SK-N-SH (cell line): ENCODE measurements around the gene HPN. TPM values are rescaled to one million over a fixed set of nuclear protein-coding genes. Genes with fewer than 3 reads are reported as not detected.

ENCODE experiments used
- CTCF ChIA-PET: fragments of 300-600, 350-600 bp; formaldehyde crosslinking; extraction: SDS; loops from one replicate; lab custom pipeline; 2021; lab: Yijun Ruan, JAX
- POLR2A ChIA-PET: fragments of 350-600 bp; sonication (Branson Sonifier 250); formaldehyde crosslinking; extraction: SDS; loops from one replicate; lab custom pipeline; 2020; ENCODE audit warnings: antibody characterized with exemption, inconsistent platforms; lab: Yijun Ruan, JAX
- DNase-seq: peaks from one replicate; pipeline ENCODE4 v3.0.0; 2012
- H2AFZ ChIP-seq: fragments of 200-600 bp; sonication (generic); 2 replicates; pipeline ENCODE4 v1.8.1; 2016; ENCODE audit warnings: antibody characterized with exemption, mild to moderate bottlenecking, low read depth
- H3F3A ChIP-seq: fragments of 200-600 bp; sonication (generic); replicated peaks from 2 replicates; pipeline ENCODE3; 2016; ENCODE audit warnings: antibody characterized with exemption, mild to moderate bottlenecking; ENCODE audit not compliant: insufficient read depth
- H3K27ac ChIP-seq, 2 experiments: fragments of 200-500 bp in 1 of 2; fragments of 200-600 bp in 1 of 2; sonication (Bioruptor generic) in 1 of 2; sonication (generic), shearing (Covaris generic) in 1 of 2; 2 replicates each; pipeline versions ENCODE4 v1.5.1 to v1.6.1; 2014 to 2016; ENCODE audit warnings: low read depth in 2 of 2, inconsistent platforms in 1 of 2, low read length in 1 of 2, mild to moderate bottlenecking in 1 of 2, mixed read lengths in 1 of 2
- H3K27me3 ChIP-seq: fragments of 200-600 bp; sonication (generic), shearing (Covaris generic); 2 replicates; pipeline ENCODE4 v1.6.1; 2016; ENCODE audit warnings: mixed run types; ENCODE audit not compliant: insufficient read depth
- H3K36me3 ChIP-seq, 2 experiments: fragments of 200-500 bp in 1 of 2; fragments of 200-600 bp in 1 of 2; sonication (Bioruptor generic) in 1 of 2; sonication (generic) in 1 of 2; replicated peaks in 1 of 2; 2 replicates each; pipeline versions ENCODE3 to v1.5.1; 2014 to 2016; ENCODE audit warnings: low read length in 1 of 2, mild to moderate bottlenecking in 1 of 2; ENCODE audit not compliant: insufficient read depth in 2 of 2, control insufficient read depth in 1 of 2
- H3K4me1 ChIP-seq, 2 experiments: fragments of 200-500 bp in 1 of 2; fragments of 200-600 bp in 1 of 2; sonication (Bioruptor generic) in 1 of 2; sonication (generic), shearing (Covaris generic) in 1 of 2; 2 replicates each; pipeline versions ENCODE4 v1.5.1 to v1.6.1; 2014 to 2016; ENCODE audit warnings: low read depth in 1 of 2, low read length in 1 of 2, mixed run types in 1 of 2; ENCODE audit not compliant: insufficient read depth in 2 of 2, control insufficient read depth in 1 of 2
- H3K4me2 ChIP-seq: fragments of 200-600 bp; sonication (generic), shearing (Covaris generic); 2 replicates; pipeline ENCODE4 v1.6.1; 2017; ENCODE audit warnings: mixed run types
- H3K4me3 ChIP-seq, 2 experiments: fragments of 200-500 bp in 1 of 2; fragments of 200-600 bp in 1 of 2; sonication (Bioruptor generic) in 1 of 2; sonication (generic), shearing (Covaris generic) in 1 of 2; 2 replicates each; pipeline versions ENCODE4 v1.5.1 to v1.8.1; 2014 to 2016; ENCODE audit warnings: low read depth in 2 of 2, inconsistent platforms in 1 of 2, low read length in 1 of 2, mild to moderate bottlenecking in 1 of 2, mixed read lengths in 1 of 2, moderate library complexity in 1 of 2
- H3K79me2 ChIP-seq: fragments of 200-600 bp; sonication (generic); 2 replicates; pipeline ENCODE4 v1.8.1; 2017; ENCODE audit warnings: mild to moderate bottlenecking; ENCODE audit not compliant: insufficient read depth
- H3K9ac ChIP-seq: fragments of 200-600 bp; sonication (generic); 2 replicates; pipeline ENCODE4 v1.6.1; 2017; ENCODE audit warnings: mixed run types
- H3K9me2 ChIP-seq: fragments of 200-600 bp; sonication (generic); 2 replicates; pipeline ENCODE4 v1.6.1; 2017; ENCODE audit warnings: mixed run types
- H3K9me3 ChIP-seq: fragments of 200-600 bp; sonication (generic); 2 replicates; pipeline ENCODE4 v1.6.1; 2017; ENCODE audit warnings: mixed run types, mild to moderate bottlenecking, moderate library complexity
- H4K20me1 ChIP-seq: fragments of 200-600 bp; sonication (generic); 2 replicates; pipeline ENCODE4 v1.6.1; 2017; ENCODE audit warnings: mild to moderate bottlenecking, mixed run types; ENCODE audit not compliant: insufficient read depth
- CHD2 ChIP-seq: fragments of 150-350 bp; IDR thresholded peaks from 2 replicates; pipeline ENCODE4 v1.6.1; 2018; ENCODE audit warnings: low read length; ENCODE audit not compliant: partially characterized antibody
- EZH2phosphoT487 ChIP-seq: fragments of 200-600 bp; sonication (generic); IDR thresholded peaks from 2 replicates; pipeline ENCODE4 v1.6.1; 2017; ENCODE audit warnings: low read depth, mixed run types, mild to moderate bottlenecking, antibody characterized with exemption, moderate library complexity, borderline replicate concordance
- FOXM1 ChIP-seq: IDR thresholded peaks from 2 replicates; pipeline ENCODE4 v1.4.0; 2012; ENCODE audit warnings: low read depth, mild to moderate bottlenecking
- GABPA ChIP-seq: IDR thresholded peaks from 2 replicates; pipeline ENCODE4 v1.4.0; 2012; ENCODE audit warnings: low read depth, mild to moderate bottlenecking
- JUND ChIP-seq: IDR thresholded peaks from 2 replicates; pipeline ENCODE4 v1.4.0; 2012
- NFIC ChIP-seq: IDR thresholded peaks from 2 replicates; pipeline ENCODE4 v1.4.0; 2012; ENCODE audit warnings: borderline replicate concordance
- POLR2AphosphoS5 ChIP-seq: IDR thresholded peaks from 2 replicates; pipeline ENCODE4 v1.6.1; 2012; ENCODE audit warnings: low read depth, low read length
- RAD21 ChIP-seq: IDR thresholded peaks from 2 replicates; pipeline ENCODE4 v1.6.1; 2012; ENCODE audit warnings: mild to moderate bottlenecking, low read length
- RCOR1 ChIP-seq: fragments of 150-350 bp; IDR thresholded peaks from 2 replicates; pipeline ENCODE4 v1.6.1; 2017; ENCODE audit warnings: antibody characterized with exemption, low read length
- RFX5 ChIP-seq: IDR thresholded peaks from 2 replicates; pipeline ENCODE4 v1.6.1; 2012; ENCODE audit warnings: mild to moderate bottlenecking, improper control_type of control experiment, low read length
- SMC3 ChIP-seq: IDR thresholded peaks from 2 replicates; pipeline ENCODE4 v1.6.1; 2012; ENCODE audit warnings: low read depth, low read length, improper control_type of control experiment
- YY1 ChIP-seq: IDR thresholded peaks from 2 replicates; pipeline ENCODE4 v1.4.0; 2012; ENCODE audit warnings: low read depth, mild to moderate bottlenecking
- WGBS: methylation state at CpG from one replicate; pipeline ENCODE4 v1.1.6; 2017; ENCODE audit warnings: low lambda C conversion rate; 5-methylcytosine and 5-hydroxymethylcytosine counted together
- polyA plus RNA-seq, 3 experiments: library from polyadenylated mRNA; depleted of rRNA; stranded (reverse); fragments of >200 nt; gene quantifications; 2 replicates each; pipeline ENCODE4 v1.2.3, GENCODE V29; 2012
- TF ChIP-seq, protein P1 (sequence below): IDR thresholded peaks from 2 replicates; pipeline ENCODE4 v1.6.1; 2012; ENCODE audit warnings: mild to moderate bottlenecking, low read depth, low read length, moderate library complexity
- TF ChIP-seq, protein P2 (sequence below): IDR thresholded peaks from 2 replicates; pipeline ENCODE4 v1.4.0; 2012; ENCODE audit warnings: low read depth
- TF ChIP-seq, protein P3 (sequence below): IDR thresholded peaks from 2 replicates; pipeline ENCODE4 v1.4.0; 2012; ENCODE audit warnings: low read depth, borderline replicate concordance
- TF ChIP-seq, protein P4 (sequence below): IDR thresholded peaks from 2 replicates; pipeline ENCODE4 v1.4.0; 2012; ENCODE audit warnings: low read depth, borderline replicate concordance
- TF ChIP-seq, protein P5 (sequence below): fragments of 200-600 bp; sonication (generic); IDR thresholded peaks from 2 replicates; pipeline ENCODE4 v1.6.1; 2017; ENCODE audit warnings: antibody characterized with exemption, mild to moderate bottlenecking, moderate library complexity

HPN gene
- polyA plus RNA-seq, 1 of the 3 experiments (the other 2 are of a cell fraction) = 0.05 TPM

DNA sequence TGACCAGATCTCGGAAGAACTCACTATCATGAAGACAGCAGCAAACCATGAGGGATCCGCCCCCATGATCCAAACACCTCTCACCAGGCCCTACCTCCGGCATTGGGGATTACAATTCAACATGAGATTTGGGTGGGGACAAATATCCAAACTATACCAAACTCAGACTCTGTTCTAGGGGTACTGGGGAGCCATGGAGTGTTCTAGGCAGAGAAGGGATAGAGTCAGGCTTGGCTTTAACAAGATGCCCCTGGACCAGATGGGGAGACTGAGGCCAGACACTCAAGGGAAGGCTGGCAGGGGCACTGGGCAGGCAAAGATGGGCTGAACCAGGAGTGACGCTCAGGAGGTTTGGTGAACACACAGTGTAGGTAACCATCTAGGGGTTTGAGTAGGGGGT, 23.1 kb upstream of the HPN start:
- no peak overlapping the region for H3K4me2 ChIP-seq
- WGBS = 100% methylated on average over 4 of the region's 4 CpGs
- H3K27me3 ChIP-seq = no peaks in the 10 kb centered on the region
- H3K9ac ChIP-seq = no peak overlapping the region
- TF ChIP-seq YY1 (no peak), JUND (no peak), SMC3 (no peak)
- TF ChIP-seq, protein P1, sequence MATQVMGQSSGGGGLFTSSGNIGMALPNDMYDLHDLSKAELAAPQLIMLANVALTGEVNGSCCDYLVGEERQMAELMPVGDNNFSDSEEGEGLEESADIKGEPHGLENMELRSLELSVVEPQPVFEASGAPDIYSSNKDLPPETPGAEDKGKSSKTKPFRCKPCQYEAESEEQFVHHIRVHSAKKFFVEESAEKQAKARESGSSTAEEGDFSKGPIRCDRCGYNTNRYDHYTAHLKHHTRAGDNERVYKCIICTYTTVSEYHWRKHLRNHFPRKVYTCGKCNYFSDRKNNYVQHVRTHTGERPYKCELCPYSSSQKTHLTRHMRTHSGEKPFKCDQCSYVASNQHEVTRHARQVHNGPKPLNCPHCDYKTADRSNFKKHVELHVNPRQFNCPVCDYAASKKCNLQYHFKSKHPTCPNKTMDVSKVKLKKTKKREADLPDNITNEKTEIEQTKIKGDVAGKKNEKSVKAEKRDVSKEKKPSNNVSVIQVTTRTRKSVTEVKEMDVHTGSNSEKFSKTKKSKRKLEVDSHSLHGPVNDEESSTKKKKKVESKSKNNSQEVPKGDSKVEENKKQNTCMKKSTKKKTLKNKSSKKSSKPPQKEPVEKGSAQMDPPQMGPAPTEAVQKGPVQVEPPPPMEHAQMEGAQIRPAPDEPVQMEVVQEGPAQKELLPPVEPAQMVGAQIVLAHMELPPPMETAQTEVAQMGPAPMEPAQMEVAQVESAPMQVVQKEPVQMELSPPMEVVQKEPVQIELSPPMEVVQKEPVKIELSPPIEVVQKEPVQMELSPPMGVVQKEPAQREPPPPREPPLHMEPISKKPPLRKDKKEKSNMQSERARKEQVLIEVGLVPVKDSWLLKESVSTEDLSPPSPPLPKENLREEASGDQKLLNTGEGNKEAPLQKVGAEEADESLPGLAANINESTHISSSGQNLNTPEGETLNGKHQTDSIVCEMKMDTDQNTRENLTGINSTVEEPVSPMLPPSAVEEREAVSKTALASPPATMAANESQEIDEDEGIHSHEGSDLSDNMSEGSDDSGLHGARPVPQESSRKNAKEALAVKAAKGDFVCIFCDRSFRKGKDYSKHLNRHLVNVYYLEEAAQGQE = no peak
- no peaks in the 10 kb centered on the region for H3F3A ChIP-seq
- H4K20me1 ChIP-seq = no peaks in the 10 kb centered on the region
- no peaks in the 10 kb centered on the region for H3K9me2 ChIP-seq
- CTCF ChIA-PET = interaction anchor here (0.6 to 1.8 kb wide), 5 partner anchors 10 to 306 kb away, joined by 3 to 6 read pairs (median 3); partner anchors contain the start of gene USF2
- H3K9me3 ChIP-seq = no peaks in the 10 kb centered on the region
- H3K79me2 ChIP-seq = no peaks in the 10 kb centered on the region
- no peak overlapping the region for H3K27ac ChIP-seq
- H3K36me3 ChIP-seq = peaks cover 24 to 59% of the 10 kb centered on the region in 2 experiments
- H3K4me3 ChIP-seq = no peak overlapping the region
- H3K4me1 ChIP-seq = peaks cover 0 to 1% of the 10 kb centered on the region in 2 experiments; a peak in 1 of 4 replicates
- H2AFZ ChIP-seq = no peak overlapping the region
- no peak for DNase-seq
- POLR2A ChIA-PET = no interaction called here

DNA sequence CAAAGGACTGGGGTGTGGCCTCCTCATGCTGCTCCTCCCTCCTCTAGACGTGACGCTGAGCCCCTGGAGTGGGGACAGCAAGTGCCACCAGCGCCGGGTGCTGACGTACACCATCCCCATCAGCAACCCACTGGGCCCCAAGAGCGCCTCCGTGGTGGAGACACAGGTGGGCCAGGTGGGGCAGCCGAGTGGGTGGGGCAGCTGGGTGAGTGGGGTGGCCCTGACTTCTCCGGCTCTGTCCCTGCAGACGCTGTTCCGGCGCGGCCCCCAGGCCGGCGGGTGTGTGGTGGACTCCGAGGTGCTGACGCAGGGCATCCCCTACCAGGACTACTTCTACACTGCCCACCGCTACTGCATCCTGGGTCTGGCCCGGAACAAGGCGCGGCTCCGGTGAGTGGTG, 22.4 kb upstream of the HPN start:
- no peaks in the 10 kb centered on the region for H3F3A ChIP-seq
- H3K79me2 ChIP-seq = no peaks in the 10 kb centered on the region
- H3K4me1 ChIP-seq = peaks cover 0 to 6% of the 10 kb centered on the region in 2 experiments; a peak in 1 of 4 replicates
- CTCF ChIA-PET = interaction anchor here (0.8 to 1.8 kb wide), 3 partner anchors 10 to 25 kb away, joined by 3 to 6 read pairs (median 4); no protein-coding TSS in a partner anchor
- no peaks in the 10 kb centered on the region for H4K20me1 ChIP-seq
- H2AFZ ChIP-seq = no peak overlapping the region
- no peaks in the 10 kb centered on the region for H3K9me3 ChIP-seq
- DNase-seq = no peak
- H3K27me3 ChIP-seq = no peaks in the 10 kb centered on the region
- H3K4me2 ChIP-seq = no peak overlapping the region
- no peaks in the 10 kb centered on the region for H3K9me2 ChIP-seq
- H3K4me3 ChIP-seq = no peak overlapping the region
- H3K36me3 ChIP-seq = peaks cover 24 to 59% of the 10 kb centered on the region in 2 experiments
- WGBS = 98% methylated on average over 14 of the region's 22 CpGs
- H3K27ac ChIP-seq = no peak overlapping the region
- POLR2A ChIA-PET = interaction anchor here (0.6 kb wide), 1 partner anchor 8 kb away, joined by 3 read pairs; no protein-coding TSS in a partner anchor
- H3K9ac ChIP-seq = no peak overlapping the region
- no peak for TF ChIP-seq EZH2phosphoT487
- TF ChIP-seq, protein P2, sequence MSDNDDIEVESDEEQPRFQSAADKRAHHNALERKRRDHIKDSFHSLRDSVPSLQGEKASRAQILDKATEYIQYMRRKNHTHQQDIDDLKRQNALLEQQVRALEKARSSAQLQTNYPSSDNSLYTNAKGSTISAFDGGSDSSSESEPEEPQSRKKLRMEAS = no peak
- TF ChIP-seq RFX5 = no peak
- no peak for TF ChIP-seq GABPA
- TF ChIP-seq POLR2AphosphoS5 = no peak
- TF ChIP-seq, protein P3, sequence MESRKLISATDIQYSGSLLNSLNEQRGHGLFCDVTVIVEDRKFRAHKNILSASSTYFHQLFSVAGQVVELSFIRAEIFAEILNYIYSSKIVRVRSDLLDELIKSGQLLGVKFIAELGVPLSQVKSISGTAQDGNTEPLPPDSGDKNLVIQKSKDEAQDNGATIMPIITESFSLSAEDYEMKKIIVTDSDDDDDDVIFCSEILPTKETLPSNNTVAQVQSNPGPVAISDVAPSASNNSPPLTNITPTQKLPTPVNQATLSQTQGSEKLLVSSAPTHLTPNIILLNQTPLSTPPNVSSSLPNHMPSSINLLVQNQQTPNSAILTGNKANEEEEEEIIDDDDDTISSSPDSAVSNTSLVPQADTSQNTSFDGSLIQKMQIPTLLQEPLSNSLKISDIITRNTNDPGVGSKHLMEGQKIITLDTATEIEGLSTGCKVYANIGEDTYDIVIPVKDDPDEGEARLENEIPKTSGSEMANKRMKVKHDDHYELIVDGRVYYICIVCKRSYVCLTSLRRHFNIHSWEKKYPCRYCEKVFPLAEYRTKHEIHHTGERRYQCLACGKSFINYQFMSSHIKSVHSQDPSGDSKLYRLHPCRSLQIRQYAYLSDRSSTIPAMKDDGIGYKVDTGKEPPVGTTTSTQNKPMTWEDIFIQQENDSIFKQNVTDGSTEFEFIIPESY = no peak
- TF ChIP-seq CHD2 = no peak
- TF ChIP-seq, protein P4, sequence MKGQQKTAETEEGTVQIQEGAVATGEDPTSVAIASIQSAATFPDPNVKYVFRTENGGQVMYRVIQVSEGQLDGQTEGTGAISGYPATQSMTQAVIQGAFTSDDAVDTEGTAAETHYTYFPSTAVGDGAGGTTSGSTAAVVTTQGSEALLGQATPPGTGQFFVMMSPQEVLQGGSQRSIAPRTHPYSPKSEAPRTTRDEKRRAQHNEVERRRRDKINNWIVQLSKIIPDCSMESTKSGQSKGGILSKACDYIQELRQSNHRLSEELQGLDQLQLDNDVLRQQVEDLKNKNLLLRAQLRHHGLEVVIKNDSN = no peak
- TF ChIP-seq SMC3 = no peak
- TF ChIP-seq FOXM1 = no peak
- TF ChIP-seq RCOR1 = no peak
- TF ChIP-seq RAD21 = no peak
- no peak for TF ChIP-seq NFIC
- TF ChIP-seq, protein P5, sequence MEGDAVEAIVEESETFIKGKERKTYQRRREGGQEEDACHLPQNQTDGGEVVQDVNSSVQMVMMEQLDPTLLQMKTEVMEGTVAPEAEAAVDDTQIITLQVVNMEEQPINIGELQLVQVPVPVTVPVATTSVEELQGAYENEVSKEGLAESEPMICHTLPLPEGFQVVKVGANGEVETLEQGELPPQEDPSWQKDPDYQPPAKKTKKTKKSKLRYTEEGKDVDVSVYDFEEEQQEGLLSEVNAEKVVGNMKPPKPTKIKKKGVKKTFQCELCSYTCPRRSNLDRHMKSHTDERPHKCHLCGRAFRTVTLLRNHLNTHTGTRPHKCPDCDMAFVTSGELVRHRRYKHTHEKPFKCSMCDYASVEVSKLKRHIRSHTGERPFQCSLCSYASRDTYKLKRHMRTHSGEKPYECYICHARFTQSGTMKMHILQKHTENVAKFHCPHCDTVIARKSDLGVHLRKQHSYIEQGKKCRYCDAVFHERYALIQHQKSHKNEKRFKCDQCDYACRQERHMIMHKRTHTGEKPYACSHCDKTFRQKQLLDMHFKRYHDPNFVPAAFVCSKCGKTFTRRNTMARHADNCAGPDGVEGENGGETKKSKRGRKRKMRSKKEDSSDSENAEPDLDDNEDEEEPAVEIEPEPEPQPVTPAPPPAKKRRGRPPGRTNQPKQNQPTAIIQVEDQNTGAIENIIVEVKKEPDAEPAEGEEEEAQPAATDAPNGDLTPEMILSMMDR = no peak
